M059J (cell line): ENCODE measurements around the gene SAMD4A. TPM values are rescaled to one million over a fixed set of nuclear protein-coding genes. Genes with fewer than 3 reads are reported as not detected.

Source experiments
- DNase-seq: peaks from one replicate; pipeline ENCODE4 v3.0.0-alpha.2; 2012; ENCODE audit warnings: low read depth
- total RNA-seq: library from RNA; depleted of rRNA; stranded (reverse); fragments of >200 nt; shearing (Covaris generic); gene quantifications from 2 replicates; pipeline ENCODE4 v1.2.3, GENCODE V29; 2014; rRNA removed

Gene SAMD4A
- total RNA-seq, 1 experiment from 2014 or later: 7.7 TPM

DNA sequence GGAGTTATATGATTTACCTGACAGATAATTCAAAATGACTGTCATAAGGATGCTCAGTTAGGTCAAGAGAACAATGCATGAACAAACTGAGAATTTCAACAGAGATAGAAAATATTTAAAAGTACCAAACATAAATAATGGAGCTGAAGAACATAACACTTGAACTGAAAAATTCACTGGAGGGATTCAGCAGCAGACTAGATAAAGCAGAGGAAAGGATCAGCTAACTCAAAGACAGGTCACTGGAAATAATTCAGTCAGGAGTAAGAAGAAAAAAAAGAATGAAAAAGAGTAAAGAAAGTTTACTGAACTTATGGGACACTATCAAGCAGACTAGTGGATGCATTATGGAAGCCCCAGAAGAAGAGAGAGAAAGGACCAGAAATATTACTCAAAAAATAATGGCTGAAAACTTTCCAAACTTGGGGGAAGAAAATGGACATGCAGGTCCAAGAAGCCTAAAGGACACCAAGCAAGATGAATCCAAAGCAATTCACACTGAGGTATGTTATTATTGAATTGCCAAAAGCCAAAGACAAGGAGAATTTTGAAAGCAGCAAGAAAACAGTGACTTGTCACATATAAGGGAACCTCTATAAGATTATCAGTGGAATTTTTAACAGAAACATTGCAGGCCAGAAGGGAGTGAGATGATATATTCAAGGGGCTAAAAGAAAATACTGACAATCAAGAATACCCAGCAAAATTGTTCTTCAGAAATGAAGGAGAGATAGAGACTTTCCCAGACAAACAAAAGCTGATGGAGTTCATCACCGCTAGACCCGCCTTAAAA, 257.0 kb downstream of the SAMD4A start:
- no peak for DNase-seq

DNA sequence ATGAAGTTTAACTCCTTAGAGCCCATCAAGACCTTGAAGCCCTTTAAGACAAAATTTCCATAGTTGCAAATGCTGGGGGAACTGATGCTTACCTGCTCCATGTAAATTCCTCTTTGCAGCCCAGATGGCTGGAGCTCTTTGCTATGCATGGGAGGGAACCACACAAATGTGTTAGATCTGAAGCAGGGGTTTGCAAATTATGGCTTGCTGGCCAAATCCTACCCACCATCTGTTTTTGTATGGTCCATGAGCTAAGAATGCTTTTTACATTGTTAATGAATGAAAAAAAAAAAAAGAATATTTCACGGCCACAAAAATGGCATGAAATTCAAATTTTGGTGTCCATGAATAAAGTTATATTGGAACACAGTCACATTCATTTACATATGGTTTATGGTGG, 261.1 kb downstream of the SAMD4A start:
- no peak for DNase-seq

DNA sequence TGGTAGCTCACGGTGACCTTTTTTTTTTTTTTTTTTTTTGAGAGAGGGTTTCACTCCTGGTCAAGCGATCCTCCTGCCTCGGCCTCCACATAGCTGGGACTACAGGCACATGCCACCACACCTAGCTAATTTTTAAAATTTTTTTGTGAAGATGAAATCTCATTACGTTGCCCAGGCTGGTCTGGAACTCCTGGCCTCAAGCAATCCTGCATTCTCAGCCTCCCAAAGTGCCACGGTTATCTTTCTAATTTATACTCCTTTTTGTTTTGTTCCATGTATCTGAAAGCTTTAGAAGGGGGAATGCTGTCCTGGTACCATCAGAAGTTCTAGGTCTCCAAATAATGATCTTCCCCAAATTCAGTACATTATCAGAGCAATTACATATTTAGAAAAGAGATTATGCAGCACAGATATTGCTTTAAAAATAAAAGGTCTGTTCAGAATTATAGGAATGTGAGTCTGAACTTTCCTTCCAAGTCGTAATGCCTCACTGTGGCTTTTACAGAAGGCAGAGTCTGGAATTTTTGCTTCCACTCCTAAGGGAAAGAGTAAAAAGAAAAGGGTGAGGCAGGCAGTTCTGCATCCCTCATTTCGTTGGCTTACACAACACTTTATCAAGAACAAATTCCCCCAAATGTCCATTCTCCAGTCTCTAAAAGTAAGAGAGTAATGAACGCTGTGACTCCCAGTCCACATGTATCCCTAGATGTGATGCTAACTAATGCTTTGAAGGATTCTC, 262.7 kb downstream of the SAMD4A start:
- no peak for DNase-seq

DNA sequence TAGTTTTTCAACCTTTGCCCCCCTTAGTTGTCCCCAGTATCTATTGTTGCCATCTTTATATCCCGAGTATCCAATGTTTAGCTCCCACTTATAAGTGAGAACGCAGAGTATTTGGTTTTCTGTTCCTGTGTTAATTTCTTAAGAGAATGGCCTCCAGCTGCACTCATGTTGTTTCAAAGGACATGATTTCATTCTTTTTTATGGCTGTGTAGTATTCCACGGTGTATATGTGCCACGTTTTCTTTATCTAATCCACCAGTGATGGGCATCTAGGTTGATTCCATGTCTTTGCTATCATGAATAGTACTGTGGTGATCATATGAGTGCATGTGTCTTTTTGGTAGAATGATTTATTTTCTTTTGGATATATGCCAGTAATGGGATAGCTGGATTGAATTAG, 263.7 kb downstream of the SAMD4A start:
- DNase-seq: no peak

DNA sequence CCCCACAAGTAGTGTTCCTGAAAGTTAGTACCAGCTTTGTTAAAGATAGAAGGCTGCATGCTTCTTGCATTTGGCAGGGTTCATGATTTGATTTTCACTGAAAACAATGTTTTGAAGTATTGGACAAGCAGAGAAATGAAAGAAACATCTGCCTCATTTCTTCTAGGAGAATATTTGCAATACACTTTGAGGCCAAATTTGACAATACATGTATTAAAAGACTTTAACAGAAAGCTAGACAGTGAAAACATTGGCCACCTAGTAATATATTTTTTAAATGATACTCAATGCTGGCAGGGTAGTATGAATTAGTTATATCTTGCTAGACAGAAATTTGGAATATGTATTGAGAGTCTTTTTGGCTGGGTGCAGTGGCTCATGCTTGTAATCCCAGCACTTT, 267.2 kb downstream of the SAMD4A start:
- no peak for DNase-seq

DNA sequence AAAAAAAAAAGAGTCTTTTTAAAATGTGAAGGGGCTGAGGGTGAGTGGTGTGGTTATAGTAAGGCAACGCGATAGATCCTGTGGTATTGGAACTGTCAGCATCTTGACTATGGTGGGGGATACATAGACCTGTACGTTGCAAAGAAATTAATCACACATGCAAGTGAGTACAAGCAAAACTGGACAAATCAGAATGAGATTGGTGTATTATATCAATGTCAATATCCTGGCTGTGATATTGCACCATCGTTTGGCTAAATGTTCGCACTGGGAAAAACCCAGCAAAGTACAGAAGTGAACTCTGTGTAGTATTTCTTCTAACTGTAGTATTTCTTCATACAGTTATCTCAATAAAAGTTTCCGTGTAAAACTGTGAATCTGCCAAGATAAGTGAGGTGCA, 267.8 kb downstream of the SAMD4A start:
- no peak for DNase-seq

DNA sequence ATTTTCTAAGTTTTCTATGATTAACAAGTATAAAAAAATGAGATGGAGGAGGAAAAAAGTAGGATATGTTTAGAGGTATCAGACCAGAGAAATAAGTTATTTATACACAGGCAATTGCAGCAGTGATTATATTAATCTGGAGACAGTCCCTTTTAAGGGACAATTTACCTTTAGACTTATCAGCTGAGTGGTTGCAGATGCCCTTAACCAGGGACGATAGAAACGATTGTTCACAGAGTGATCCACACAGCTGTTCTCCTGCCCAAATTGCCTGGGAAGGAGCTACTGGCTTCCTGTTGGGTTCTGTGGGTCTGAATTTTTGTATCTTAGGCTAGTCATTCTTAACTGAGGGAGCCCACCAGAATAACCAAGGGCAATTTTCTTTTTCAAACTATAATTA, 269.3 kb downstream of the SAMD4A start:
- DNase-seq: no peak

DNA sequence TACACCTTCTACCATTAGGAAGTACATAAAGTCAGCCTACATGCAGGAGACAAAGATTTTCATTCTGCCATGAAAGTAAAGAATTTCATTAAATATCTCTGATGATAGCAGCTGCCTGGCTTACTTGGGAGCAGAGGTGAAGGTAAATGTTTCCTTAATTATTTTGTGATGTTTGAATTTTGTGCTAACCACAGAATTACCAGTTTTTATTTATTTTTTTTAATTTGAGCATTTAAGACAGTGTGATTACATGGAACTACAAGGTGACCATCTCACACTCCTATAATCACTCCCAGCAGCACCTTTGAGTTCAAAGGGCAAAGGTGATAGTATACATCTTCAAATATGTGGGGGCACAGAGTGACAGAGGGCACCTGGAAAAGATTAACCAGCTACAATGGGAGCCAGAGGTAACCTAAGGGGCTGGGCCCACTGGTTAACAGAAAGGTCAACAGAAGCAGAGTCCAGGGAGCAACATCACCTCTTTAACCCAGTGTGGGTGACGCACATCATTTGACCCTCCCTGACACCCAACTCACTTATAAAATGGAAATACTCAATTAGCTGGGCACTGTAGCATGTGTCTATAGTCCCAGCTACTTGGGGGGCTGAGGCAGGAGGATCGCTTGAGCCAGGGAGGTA, 270.7 kb downstream of the SAMD4A start:
- no peak for DNase-seq

DNA sequence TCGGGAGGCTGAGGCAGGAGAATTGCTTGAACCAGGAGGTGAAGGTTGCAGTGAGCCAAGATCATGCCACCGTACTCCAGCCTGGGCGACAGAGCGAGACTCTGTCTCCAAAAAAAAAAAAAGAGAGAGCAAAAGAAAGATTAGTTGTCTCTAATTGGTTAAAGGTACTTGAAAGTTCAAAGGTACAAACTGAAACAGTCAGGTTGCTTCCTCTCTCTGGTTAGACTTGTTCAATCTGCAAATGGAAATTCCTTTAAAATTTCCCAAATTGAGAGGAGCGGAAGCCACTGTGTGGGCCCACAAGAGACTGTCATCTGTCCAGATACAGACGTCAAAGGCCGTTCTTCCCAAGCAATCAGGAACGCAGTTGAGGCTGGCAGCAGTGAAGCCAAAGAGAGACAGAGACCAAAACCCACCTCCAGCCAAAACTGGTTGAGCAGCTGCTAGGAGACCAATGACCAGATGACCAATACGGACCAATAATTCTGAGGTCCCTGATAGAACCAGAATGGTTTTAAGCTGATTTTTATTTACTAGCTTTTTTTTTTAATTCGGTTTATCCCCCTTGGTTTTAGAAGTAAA, 272.1 kb downstream of the SAMD4A start:
- DNase-seq: no peak

DNA sequence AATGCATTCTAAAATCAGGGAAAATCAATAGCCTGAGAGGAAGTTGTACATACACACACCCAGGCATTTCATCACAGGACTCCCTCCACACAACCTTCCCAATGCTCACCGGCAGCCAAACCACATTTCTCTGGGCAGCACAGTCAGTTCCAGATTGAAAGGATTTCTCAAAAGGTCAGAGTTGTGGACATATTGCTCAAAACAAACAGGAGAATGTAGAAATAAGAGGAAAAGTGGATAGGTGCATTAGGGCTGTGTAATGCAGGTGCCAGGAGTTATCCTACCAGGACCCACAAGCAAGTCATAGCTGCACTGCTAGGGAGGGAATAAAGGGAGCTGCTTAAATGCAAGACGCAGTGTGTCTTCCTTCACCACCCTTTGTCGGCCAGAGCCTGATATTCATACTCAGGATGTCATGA, 272.8 kb downstream of the SAMD4A start:
- no peak for DNase-seq

DNA sequence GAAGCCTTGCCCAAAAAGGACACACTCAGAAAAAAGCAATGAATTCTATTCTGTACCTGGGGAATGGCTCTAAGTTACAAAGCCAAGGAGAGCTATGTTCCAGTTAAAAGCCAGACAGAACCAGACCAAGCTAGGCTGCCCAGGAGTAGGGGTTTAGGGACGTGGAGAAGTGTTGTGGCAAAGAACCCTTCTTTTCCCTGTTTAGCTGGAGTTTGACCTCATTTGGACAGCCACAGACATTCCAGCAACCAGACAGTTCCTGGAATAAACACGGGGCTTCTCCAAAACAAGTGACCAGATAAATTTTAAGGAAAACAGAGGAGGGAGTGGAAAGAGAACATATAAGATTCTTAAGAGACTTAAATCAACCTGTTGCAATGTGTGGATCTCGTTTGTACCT, 273.4 kb downstream of the SAMD4A start:
- no peak for DNase-seq

DNA sequence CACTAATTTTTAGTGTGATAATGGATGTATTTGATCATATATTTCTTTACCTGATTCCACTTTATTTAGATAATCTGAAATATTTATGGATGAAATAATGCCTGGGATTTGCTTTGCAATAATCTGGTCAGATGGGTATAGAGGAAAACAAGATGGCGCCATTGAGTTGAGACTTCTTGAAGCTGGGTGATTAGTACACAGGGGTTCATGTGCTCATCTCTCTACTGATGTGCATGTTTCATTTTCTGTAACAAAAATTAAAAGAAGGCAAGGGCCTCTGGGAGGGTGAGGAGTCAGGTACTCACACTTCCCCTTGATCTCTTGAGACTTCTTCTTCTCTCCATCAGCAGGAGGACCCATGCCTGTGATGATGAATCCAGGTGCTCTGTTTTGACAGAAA, 273.9 kb downstream of the SAMD4A start:
- no peak for DNase-seq

Other genes starting within 250 kb of the SAMD4A start
- 179 and 192 TPM in 2 replicates for gene CDKN3, start 170.1 kb upstream of the SAMD4A start, total RNA-seq
- gene CNIH1, start 125.8 kb upstream of the SAMD4A start, total RNA-seq: 207 and 427 TPM in 2 replicates
- gene GMFB, start 78.1 kb upstream of the SAMD4A start, total RNA-seq: 53.0 and 63.3 TPM in 2 replicates
- gene CGRRF1, start 57.2 kb upstream of the SAMD4A start, total RNA-seq: 13.0 and 13.9 TPM in 2 replicates